H1 (cell line): ENCODE data around the gene ZNF496. TPM values are rescaled to one million over a fixed set of nuclear protein-coding genes. Genes with fewer than 3 reads are reported as not detected.

Experiments used
- CTCF ChIA-PET: fragments of 300-600 bp; sonication (Branson Sonifier 250); formaldehyde crosslinking; loops from one replicate; lab custom pipeline; 2021; ENCODE audit not compliant: partially characterized antibody; lab: Charles Lee
- POLR2A ChIA-PET: fragments of 300-600 bp; sonication (Branson Sonifier 250); formaldehyde crosslinking; loops from one replicate; lab custom pipeline; 2021; ENCODE audit warnings: inconsistent platforms; ENCODE audit not compliant: partially characterized antibody; lab: Charles Lee
- DNase-seq, 2 experiments: peaks; one replicate each; pipeline versions ENCODE4 v3.0.0 to v3.0.0-alpha.2; 2010 to 2022; ENCODE audit warnings: low spot score in 2 of 2, low read depth in 1 of 2, mixed read lengths in 1 of 2
- FAIRE-seq: peaks from 2 replicates; lab custom pipeline; 2011; peaks lifted over from hg19 to GRCh38; lab: Jason Lieb, UNC
- H2AFZ ChIP-seq: 2 replicates; pipeline ENCODE4 v1.8.1; 2012; ENCODE audit warnings: low read length, inconsistent platforms
- H2AK5ac ChIP-seq: 2 replicates; pipeline ENCODE4 v1.6.1; 2013; ENCODE audit warnings: low read depth, low read length
- H2BK120ac ChIP-seq: replicated peaks from 2 replicates; pipeline ENCODE3; 2013; ENCODE audit warnings: low read depth, low read length, inconsistent platforms
- H2BK12ac ChIP-seq: 2 replicates; pipeline ENCODE4 v1.6.1; 2013; ENCODE audit warnings: low read depth, low read length
- H2BK15ac ChIP-seq: 2 replicates; pipeline ENCODE4 v1.6.1; 2013; ENCODE audit warnings: low read length
- H2BK20ac ChIP-seq: 2 replicates; pipeline ENCODE4 v1.6.1; 2013; ENCODE audit warnings: low read length
- H2BK5ac ChIP-seq: 2 replicates; pipeline ENCODE4 v1.6.1; 2013; ENCODE audit warnings: low read depth, low read length
- H3K14ac ChIP-seq: 2 replicates; pipeline ENCODE4 v1.6.1; 2013; ENCODE audit warnings: inconsistent platforms; ENCODE audit not compliant: insufficient read length
- H3K18ac ChIP-seq: 2 replicates; pipeline ENCODE4 v1.6.1; 2013; ENCODE audit warnings: low read length; ENCODE audit errors: extremely low read depth
- H3K23ac ChIP-seq: 2 replicates; pipeline ENCODE4 v1.6.1; 2013; ENCODE audit warnings: inconsistent platforms; ENCODE audit not compliant: insufficient read length
- H3K23me2 ChIP-seq: 2 replicates; pipeline ENCODE4 v1.6.1; 2013; ENCODE audit warnings: low read depth, low read length
- H3K27ac ChIP-seq: 2 replicates; pipeline ENCODE4 v1.6.1; 2011; ENCODE audit warnings: low read depth, low read length, inconsistent platforms
- H3K27me3 ChIP-seq, 4 experiments: replicated peaks in 1 of 4; 1 replicate in 1 of 4; 2 replicates in 3 of 4; pipeline versions ENCODE4 v1.6.1 to v1.8.1; 2011 to 2013; ENCODE audit warnings: low read length in 3 of 4, mild to moderate bottlenecking in 3 of 4, inconsistent platforms in 2 of 4, mixed read lengths in 2 of 4, moderate library complexity in 1 of 4; ENCODE audit not compliant: control insufficient read depth in 3 of 4, insufficient read depth in 3 of 4; ENCODE audit errors: extremely low read depth in 1 of 4
- H3K36me3 ChIP-seq, 4 experiments: 2 replicates each; pipeline versions ENCODE4 v1.6.1 to v1.8.1; 2011 to 2013; ENCODE audit warnings: mild to moderate bottlenecking in 4 of 4, low read length in 3 of 4, moderate library complexity in 2 of 4, control low read depth in 1 of 4, inconsistent platforms in 1 of 4; ENCODE audit not compliant: insufficient read depth in 4 of 4, control insufficient read depth in 2 of 4
- H3K4ac ChIP-seq: replicated peaks from 2 replicates; pipeline ENCODE3; 2013; ENCODE audit warnings: low read length, low read depth, mixed read lengths, inconsistent platforms; ENCODE audit not compliant: insufficient read length
- H3K4me1 ChIP-seq, 4 experiments: replicated peaks in 1 of 4; 1 replicate in 1 of 4; 2 replicates in 3 of 4; pipeline versions ENCODE4 v1.6.1 to v1.8.1; 2011 to 2013; ENCODE audit warnings: low read length in 3 of 4, inconsistent platforms in 2 of 4, mixed read lengths in 1 of 4; ENCODE audit not compliant: insufficient read depth in 4 of 4, control insufficient read depth in 3 of 4
- H3K4me2 ChIP-seq, 2 experiments: 2 replicates each; pipeline versions ENCODE4 v1.6.1 to v1.8.1; 2011 to 2013; ENCODE audit warnings: low read depth in 2 of 2, low read length in 2 of 2, control low read depth in 1 of 2, inconsistent platforms in 1 of 2, mild to moderate bottlenecking in 1 of 2; ENCODE audit not compliant: insufficient read depth in 1 of 2
- H3K4me3 ChIP-seq, 4 experiments: fragments of 200-600, 300-600 bp in 1 of 4; sonication (generic), shearing (Covaris generic), sonication (Bioruptor Twin) in 1 of 4; 2 replicates each; pipeline versions ENCODE4 v1.5.1 to v1.8.1; 2011 to 2016; ENCODE audit warnings: low read length in 4 of 4, low read depth in 3 of 4, control low read depth in 2 of 4, inconsistent platforms in 2 of 4, mild to moderate bottlenecking in 2 of 4, mixed read lengths in 1 of 4, moderate library complexity in 1 of 4; ENCODE audit not compliant: insufficient read depth in 2 of 4; ENCODE audit errors: extremely low read depth in 1 of 4
- H3K56ac ChIP-seq: replicated peaks from 2 replicates; pipeline ENCODE3; 2013; ENCODE audit warnings: low read depth, mild to moderate bottlenecking, mixed read lengths, low read length, inconsistent platforms; ENCODE audit not compliant: insufficient read length
- H3K79me1 ChIP-seq: 2 replicates; pipeline ENCODE4 v1.6.1; 2013; ENCODE audit warnings: low read depth, low read length, control low read depth
- H3K79me2 ChIP-seq, 2 experiments: 2 replicates each; pipeline versions ENCODE4 v1.6.1 to v1.8.1; 2012 to 2013; ENCODE audit warnings: low read length in 2 of 2, mild to moderate bottlenecking in 2 of 2, inconsistent platforms in 1 of 2; ENCODE audit not compliant: insufficient read depth in 2 of 2, control insufficient read depth in 1 of 2
- H3K9ac ChIP-seq, 4 experiments: replicated peaks in 1 of 4; 1 replicate in 1 of 4; 2 replicates in 3 of 4; pipeline versions ENCODE4 v1.6.1 to v1.8.1; 2011 to 2013; ENCODE audit warnings: low read depth in 3 of 4, low read length in 3 of 4, control low read depth in 2 of 4, mild to moderate bottlenecking in 2 of 4, moderate library complexity in 2 of 4, inconsistent platforms in 1 of 4; ENCODE audit errors: extremely low read depth in 1 of 4
- H3K9me3 ChIP-seq, 2 experiments: 2 replicates each; pipeline versions ENCODE4 v1.6.1 to v1.8.1; 2012 to 2013; ENCODE audit warnings: mild to moderate bottlenecking in 2 of 2, moderate library complexity in 2 of 2, control low read depth in 1 of 2, inconsistent platforms in 1 of 2, low read depth in 1 of 2, low read length in 1 of 2, mixed read lengths in 1 of 2; ENCODE audit not compliant: insufficient read depth in 2 of 2
- H4K20me1 ChIP-seq, 2 experiments: replicated peaks in 1 of 2; 2 replicates each; pipeline versions ENCODE3 to v1.8.1; 2011 to 2013; ENCODE audit warnings: inconsistent platforms in 2 of 2, low read length in 2 of 2, mild to moderate bottlenecking in 1 of 2; ENCODE audit not compliant: insufficient read depth in 2 of 2, control insufficient read depth in 1 of 2
- H4K5ac ChIP-seq: 2 replicates; pipeline ENCODE4 v1.6.1; 2013; ENCODE audit warnings: low read length, low read depth, mixed read lengths, inconsistent platforms; ENCODE audit not compliant: insufficient read length
- H4K8ac ChIP-seq: 2 replicates; pipeline ENCODE4 v1.8.0; 2013; ENCODE audit warnings: mild to moderate bottlenecking, moderate library complexity, low read length, inconsistent platforms; ENCODE audit not compliant: insufficient read depth; ENCODE audit errors: extremely low read depth
- H4K91ac ChIP-seq: replicated peaks from 2 replicates; pipeline ENCODE3; 2013; ENCODE audit warnings: low read length, mixed read lengths, inconsistent platforms; ENCODE audit not compliant: insufficient read length
- ASH2L ChIP-seq: fragments of 200-600, 300-600 bp; sonication (generic); IDR thresholded peaks from one replicate; pipeline ENCODE4 v1.7.1; 2017; ENCODE audit warnings: low read length
- CTBP2 ChIP-seq: IDR thresholded peaks from 2 replicates; pipeline ENCODE4 v1.7.0; 2011; ENCODE audit warnings: borderline replicate concordance, mild to moderate bottlenecking, moderate library complexity, mixed read lengths, low read length; ENCODE audit not compliant: insufficient read depth, insufficient read length
- E2F6 ChIP-seq: IDR thresholded peaks from 2 replicates; pipeline ENCODE4 v1.6.1; 2012; ENCODE audit warnings: inconsistent platforms
- EGR1 ChIP-seq: IDR thresholded peaks from 2 replicates; pipeline ENCODE4 v1.6.1; 2011; ENCODE audit warnings: low read depth, low read length, borderline replicate concordance
- EZH2 ChIP-seq: fragments of 200-600 bp; sonication (generic); IDR thresholded peaks from 2 replicates; pipeline ENCODE4 v1.7.1; 2012; ENCODE audit warnings: low read depth, mild to moderate bottlenecking, moderate library complexity, low read length, inconsistent platforms; ENCODE audit not compliant: severe bottlenecking
- JUND ChIP-seq: IDR thresholded peaks from 2 replicates; pipeline ENCODE4 v1.6.1; 2011; ENCODE audit warnings: mild to moderate bottlenecking, improper control_type of control experiment, low read length
- NANOG ChIP-seq: IDR thresholded peaks from 2 replicates; pipeline ENCODE4 v1.6.1; 2011; ENCODE audit warnings: low read length, low read depth, mild to moderate bottlenecking, inconsistent platforms; ENCODE audit not compliant: insufficient read depth, poor library complexity, severe bottlenecking
- POLR2A ChIP-seq, 2 experiments: IDR thresholded peaks; 1 replicate in 1 of 2; 2 replicates in 1 of 2; pipeline ENCODE4 v1.6.1; 2011; ENCODE audit warnings: low read depth in 2 of 2, low read length in 2 of 2, mild to moderate bottlenecking in 2 of 2; ENCODE audit errors: control extremely low read depth in 1 of 2
- POLR2AphosphoS5 ChIP-seq: IDR thresholded peaks from 2 replicates; pipeline ENCODE4 v1.6.1; 2011; ENCODE audit warnings: low read depth, low read length
- SP1 ChIP-seq: IDR thresholded peaks from 2 replicates; pipeline ENCODE4 v1.6.1; 2011; ENCODE audit warnings: low read depth, low read length
- SRF ChIP-seq: IDR thresholded peaks from 2 replicates; pipeline ENCODE4 v1.6.1; 2011; ENCODE audit warnings: mild to moderate bottlenecking, low read depth, low read length, moderate library complexity
- WGBS, 2 experiments: shearing (Covaris generic) in 1 of 2; methylation state at CpG; one replicate each; pipeline versions ENCODE4 v1.1.6 to v1.1.7; 2013 to 2015; ENCODE audit warnings: low lambda C conversion rate in 2 of 2, mixed read lengths in 2 of 2, inconsistent platforms in 1 of 2, low coverage in 1 of 2, missing lambda C conversion rate in 1 of 2; ENCODE audit not compliant: insufficient replicate concordance in 2 of 2, insufficient coverage in 1 of 2, insufficient read length in 1 of 2; ENCODE audit errors: extremely low coverage in 1 of 2, missing lambda C conversion rate in 1 of 2; 5-methylcytosine and 5-hydroxymethylcytosine counted together
- polyA plus RNA-seq, 7 experiments: library from polyadenylated mRNA; depleted of rRNA in 3 of 7; stranded (reverse) in 5 of 7; unstranded in 2 of 7; fragments of >200 nt in 5 of 7; fragments of 200-250 nt in 2 of 7; gene quantifications; 1 replicate in 5 of 7; 2 replicates in 1 of 7; 4 replicates in 1 of 7; pipeline versions ENCODE4 v1.2.1 to v1.2.3, GENCODE V29; 2011 to 2013; ENCODE audit warnings: missing spikeins in 2 of 7, mixed read lengths in 2 of 7
- total RNA-seq: library from RNA; stranded (reverse); fragmentation: NEBNext Ultra II Directional; extraction: Animal tissue kit (Norgen Biotek cat#: 25700); gene quantifications from 2 replicates; pipeline ENCODE4 v1.2.1, GENCODE V29; 2021

Gene ZNF496
- total and polyA plus RNA-seq, 2 of the 8 experiments (the other 6 are each of a cell fraction or from before 2014, with no cell fraction given) = 27.9 to 71.4 TPM

- Histone ChIP-seq H3K56ac (no peak overlapping the region), H3K4me1 (no peaks in the 10 kb centered on the region), H3K4me3 (no peak overlapping the region), H3K27ac (no peak overlapping the region), H2BK5ac (no peak overlapping the region), H2AFZ (no peak overlapping the region), H3K4me2 (no peak overlapping the region), H3K9ac (no peak overlapping the region), H2BK20ac (no peak overlapping the region), H3K4ac (no peak overlapping the region), H2AK5ac (no peak overlapping the region), H3K27me3 (no peaks in the 10 kb centered on the region), H3K14ac (no peak overlapping the region), H4K5ac (no peak overlapping the region), H2BK120ac (peak overlapping the region; percentile 3), H3K36me3 (no peaks in the 10 kb centered on the region), H2BK12ac (no peak overlapping the region), H3K23me2 (no peaks in the 10 kb centered on the region; the same call in 1 of the 2 replicates), H3K9me3 (peaks cover 3 to 4% of the 10 kb centered on the region in 2 experiments; a peak in 3 of 4 replicates), H3K23ac (no peak overlapping the region), H3K18ac (no peak overlapping the region), H4K20me1 (peaks cover 0 to 2% of the 10 kb centered on the region in 2 experiments), H4K91ac (no peak overlapping the region), H3K79me1 (no peaks in the 10 kb centered on the region), H3K79me2 (no peaks in the 10 kb centered on the region), H2BK15ac (no peak overlapping the region), H4K8ac (no peak overlapping the region)
- FAIRE-seq (no peak), DNase-seq (no peak)
- CTCF ChIA-PET = interaction anchor here (0.8 to 1.0 kb wide), 2 partner anchors 19 to 38 kb away, joined by 3 read pairs; partner anchors contain the start of gene VN1R5
- 95% methylated on average over 3 of the region's 3 CpGs; no CpG with 5 or more reads in 1 of the 2 experiments for WGBS, 2 experiments
- POLR2A ChIA-PET = no interaction called here
- TF ChIP-seq SP1 = no peak
- TF ChIP-seq E2F6 = no peak
- TF ChIP-seq EGR1 = no peak
- TF ChIP-seq JUND = no peak
- no peak for TF ChIP-seq CTBP2
- TF ChIP-seq NANOG = no peak
- TF ChIP-seq ASH2L = no peak
- TF ChIP-seq POLR2AphosphoS5 = no peak
- TF ChIP-seq EZH2 = no peak
- no peak for TF ChIP-seq POLR2A (IDR thresholded peaks at IDR 0.05; ENCODE audit: control extremely low read depth in 1 of 2, low read depth in 2 of 2, low read length in 2 of 2)
- TF ChIP-seq SRF = no peak
These were observed 56.9 kb downstream of the ZNF496 start for GRCh38 chr1:247274605-247275256.
